SHP77 (cell line): Measurements from ENCODE around the gene TSPAN13.

Experiments used
- DNase-seq, 2 experiments: peaks; one replicate each; lab custom pipeline; 2025; lab: John Stamatoyannopoulos, UW

TSPAN13 gene

GRCh38 chr7:16753102-16753931 lies at the start of gene TSPAN13:
Gene TSPAN13 (plus strand): TSS chr7:16753755. CDS start chr7:16753968, 213 bp downstream.
- peak; percentile 99 for DNase-seq

GRCh38 chr7:16708511-16708910 lies 45.0 kb upstream of the TSPAN13 start:
- DNase-seq = no peak

GRCh38 chr7:16708980-16709379 lies 44.6 kb upstream of the TSPAN13 start:
- no peak for DNase-seq

- no peak for DNase-seq
Observed at GRCh38 chr7:16710651-16711050, 42.9 kb upstream of the TSPAN13 start.

DNA sequence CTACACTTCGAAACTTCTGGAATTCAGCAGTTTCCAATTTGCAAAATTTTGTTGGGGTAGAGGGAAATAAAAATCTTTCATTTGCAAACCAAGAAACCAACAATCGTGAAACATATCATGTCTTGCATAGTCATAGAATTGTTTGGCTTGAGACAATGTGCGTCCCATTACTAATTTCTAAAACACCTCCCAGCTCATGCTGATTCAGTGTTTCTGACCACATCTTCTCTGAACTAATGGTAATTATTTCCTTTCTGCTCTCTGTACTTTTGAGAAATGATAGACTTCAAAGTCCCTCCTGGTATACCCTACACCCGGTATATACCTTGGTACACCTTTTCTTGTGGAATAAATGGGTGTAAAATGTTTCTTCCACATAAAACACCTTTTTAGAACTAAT lies 41.8 kb upstream of the TSPAN13 start:
- no peak for DNase-seq

- DNase-seq = no peak
Observed at GRCh38 chr7:16712916-16713315, 40.6 kb upstream of the TSPAN13 start.

GRCh38 chr7:16715928-16716327 lies 37.6 kb upstream of the TSPAN13 start:
- no peak for DNase-seq

- no peak for DNase-seq
Observed at GRCh38 chr7:16718111-16718656, 35.4 kb upstream of the TSPAN13 start.

- no peak for DNase-seq
Observed at GRCh38 chr7:16719699-16720098, 33.9 kb upstream of the TSPAN13 start.

DNA sequence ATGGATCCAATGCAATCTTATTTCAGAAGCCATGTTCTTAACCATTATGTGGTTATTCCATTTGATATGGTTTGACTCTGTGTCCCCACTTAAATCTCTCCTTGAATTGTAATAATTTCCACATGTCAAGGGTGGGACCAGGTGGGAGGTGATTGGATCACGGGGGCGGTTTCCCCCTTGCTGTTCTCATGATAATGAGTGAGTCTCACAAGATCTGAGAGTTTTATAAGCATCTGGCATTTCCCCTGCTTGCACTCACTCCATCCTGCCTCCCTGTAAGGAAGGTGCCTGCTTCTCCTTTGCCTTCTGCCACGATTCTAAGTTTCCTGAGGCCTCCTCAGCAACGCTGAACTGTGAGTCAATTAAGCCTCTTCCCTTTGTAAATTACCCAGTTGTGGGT lies 32.0 kb upstream of the TSPAN13 start:
- DNase-seq = no peak

DNA sequence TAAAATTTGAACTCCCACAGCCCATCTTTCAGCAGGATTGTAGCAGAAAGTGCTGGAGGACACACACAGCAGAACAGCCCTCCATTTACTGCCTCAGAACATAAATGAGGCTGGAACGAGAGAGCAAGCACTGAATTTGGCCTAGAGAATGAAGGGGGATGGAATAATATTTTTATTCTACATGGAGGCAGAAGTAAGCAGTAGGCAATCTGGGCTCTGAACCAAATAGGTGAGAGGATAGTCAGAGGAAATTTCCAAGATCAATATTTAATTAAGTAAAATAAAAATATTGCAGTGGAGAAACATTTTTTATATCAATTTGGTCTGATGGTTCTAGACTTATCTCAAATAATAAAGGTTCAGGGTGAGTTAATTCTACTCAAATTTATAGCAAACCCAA lies 29.2 kb upstream of the TSPAN13 start:
- no peak for DNase-seq

- DNase-seq = no peak
Observed at GRCh38 chr7:16726189-16726588, 27.4 kb upstream of the TSPAN13 start.

DNA sequence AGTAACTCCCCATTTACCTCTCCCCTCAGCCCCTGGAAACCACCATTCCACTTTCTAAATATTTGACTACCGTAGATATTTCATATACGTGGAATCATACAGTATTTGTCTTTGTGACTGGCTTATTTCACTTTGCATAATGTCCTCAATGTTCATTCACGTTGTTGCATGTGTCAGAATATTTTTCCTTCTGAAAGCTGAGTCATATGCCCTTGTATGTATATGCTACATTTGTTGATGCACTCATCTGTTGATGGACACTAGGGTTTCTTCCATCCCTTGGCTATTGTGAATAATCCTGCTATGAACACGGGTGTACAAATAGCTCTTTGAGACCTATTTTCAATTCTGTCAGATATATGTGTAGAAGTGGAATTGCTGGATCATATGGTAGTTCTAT lies 25.8 kb upstream of the TSPAN13 start:
- DNase-seq = no peak

DNA sequence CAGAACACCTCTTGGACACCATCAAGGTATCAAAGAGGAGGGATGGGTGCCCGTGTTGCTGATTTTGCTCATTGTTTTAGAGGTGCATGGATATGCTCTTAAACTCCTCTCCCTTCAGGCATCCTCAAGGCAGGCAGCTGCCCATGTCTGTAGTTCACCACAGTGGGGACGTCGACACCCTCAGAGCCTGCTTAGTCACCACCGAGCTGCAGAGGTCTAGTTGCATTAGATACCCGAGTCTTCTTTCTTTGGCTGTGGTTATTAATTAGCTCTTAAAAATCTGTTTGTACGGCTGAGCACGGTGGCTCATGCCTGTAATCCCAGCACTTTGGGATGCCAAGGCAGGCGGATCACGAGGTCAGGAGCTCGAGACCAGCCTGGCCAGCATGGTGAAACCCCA lies 24.7 kb upstream of the TSPAN13 start:
- DNase-seq = no peak

GRCh38 chr7:16729541-16729940 lies 24.0 kb upstream of the TSPAN13 start:
- no peak for DNase-seq

DNA sequence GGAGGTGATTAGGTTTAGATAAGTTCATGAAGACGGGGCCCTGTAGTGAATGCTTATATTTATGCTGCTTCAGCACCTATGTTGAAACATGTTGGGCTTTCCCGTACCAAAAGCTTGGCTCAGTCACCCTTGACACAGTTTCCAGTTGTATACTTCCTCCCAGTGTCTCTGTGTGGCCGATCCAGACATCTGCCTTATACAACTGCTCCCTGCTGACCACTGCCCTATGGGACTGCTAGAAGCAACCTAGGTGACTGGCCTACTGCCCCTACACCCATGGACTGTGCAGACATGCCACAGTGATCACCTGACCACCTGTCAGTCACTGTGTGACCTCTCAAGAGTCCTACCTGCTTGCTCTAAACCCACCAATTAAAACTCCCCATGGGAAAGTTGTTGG lies 22.6 kb upstream of the TSPAN13 start:
- DNase-seq = no peak

- no peak for DNase-seq
Observed at GRCh38 chr7:16732828-16733227, 20.7 kb upstream of the TSPAN13 start.

DNA sequence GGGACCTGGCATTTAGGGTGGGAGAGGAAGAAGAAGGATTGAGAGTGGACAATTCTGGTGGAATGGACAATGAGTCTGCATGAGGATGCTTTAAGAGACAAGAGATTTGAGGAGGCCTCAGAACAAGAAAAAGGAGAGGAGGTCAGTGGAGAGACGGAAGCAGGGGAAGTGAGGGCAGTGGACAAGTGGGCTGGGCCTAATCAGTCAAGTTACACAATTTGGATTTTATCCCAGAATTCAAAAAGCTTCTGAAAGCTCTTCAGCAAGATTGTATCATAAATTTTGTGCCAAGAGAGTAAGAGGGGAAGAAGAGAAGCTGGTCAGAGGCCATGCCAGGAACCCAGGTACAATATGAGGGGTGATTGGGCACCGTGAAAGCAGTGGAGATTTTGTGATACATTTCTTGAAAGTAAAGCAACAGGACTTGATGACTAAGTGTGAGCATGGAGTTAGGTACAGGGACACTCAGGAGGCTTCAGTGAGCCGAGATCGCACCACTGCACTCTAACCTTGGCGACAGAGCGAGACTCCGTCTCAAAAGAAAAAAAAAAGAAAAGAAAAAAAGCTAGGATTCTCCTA lies 19.3 kb upstream of the TSPAN13 start:
- DNase-seq = no peak

GRCh38 chr7:16735020-16735419 lies 18.5 kb upstream of the TSPAN13 start:
- no peak for DNase-seq

DNA sequence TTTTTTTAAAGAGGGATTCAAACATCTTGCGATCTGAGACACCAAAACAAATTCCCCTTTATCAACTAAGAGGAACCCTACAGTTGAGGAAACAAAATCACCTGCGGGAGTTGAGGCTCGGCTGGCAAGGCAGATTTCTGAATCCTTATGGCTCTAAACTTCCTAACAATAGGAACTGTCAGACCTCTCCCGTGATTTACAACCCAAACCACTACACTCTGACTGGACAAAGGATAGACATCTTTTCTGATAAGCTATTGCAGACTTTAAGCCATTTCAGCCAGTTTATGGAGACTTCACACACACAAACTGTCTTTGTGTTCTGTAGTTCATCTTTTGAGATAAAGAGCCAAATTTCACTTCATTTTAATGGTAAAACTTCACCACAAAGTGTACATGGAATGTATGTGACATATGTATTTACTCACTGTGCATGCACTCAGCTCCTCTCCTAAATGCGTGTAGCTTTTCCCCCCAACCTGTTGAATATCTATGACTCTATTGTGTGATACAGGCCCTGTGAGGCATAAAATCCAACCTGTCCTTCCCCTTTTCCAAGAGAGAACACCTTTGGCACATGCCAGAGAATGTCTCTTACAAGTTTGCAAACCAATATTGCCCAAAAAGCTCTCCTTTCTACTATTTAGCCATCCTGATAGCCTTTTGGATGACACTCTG lies 15.4 kb upstream of the TSPAN13 start:
- no peak for DNase-seq

DNA sequence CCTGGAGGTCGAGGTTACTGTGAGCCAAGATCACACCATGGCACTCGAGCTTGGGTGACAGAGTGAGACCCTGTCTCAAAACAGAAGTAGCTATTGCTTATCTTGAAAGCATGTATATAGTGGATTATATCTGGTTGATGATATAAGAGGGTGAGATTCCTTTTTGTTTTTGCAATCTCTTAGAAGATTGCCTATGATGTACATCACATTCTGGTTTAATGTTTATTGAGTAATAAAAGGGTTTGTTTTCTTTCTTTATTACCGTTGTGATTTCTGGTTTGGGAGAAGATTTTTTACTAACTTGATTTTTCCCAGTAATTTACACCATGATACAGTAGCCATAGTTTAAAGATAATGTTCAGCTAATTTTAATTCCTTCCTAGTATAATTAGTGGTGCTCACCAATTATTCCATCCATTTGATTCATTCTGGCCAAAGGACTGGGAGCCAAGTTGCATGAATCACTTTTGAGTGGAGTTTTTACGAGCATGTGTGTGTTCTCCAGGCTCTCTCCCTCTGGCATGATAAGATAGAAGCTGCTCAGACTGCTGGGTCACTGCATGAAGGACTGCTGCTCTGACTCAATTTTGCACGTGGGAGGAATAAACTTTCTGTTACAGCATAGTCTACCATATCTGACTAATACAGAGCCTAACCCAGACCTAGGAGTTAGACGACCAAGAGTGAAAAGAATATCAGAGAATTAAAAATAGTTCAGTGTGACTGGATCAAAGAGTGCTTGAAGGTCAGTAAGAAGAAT lies 13.5 kb upstream of the TSPAN13 start:
- DNase-seq = no peak

DNA sequence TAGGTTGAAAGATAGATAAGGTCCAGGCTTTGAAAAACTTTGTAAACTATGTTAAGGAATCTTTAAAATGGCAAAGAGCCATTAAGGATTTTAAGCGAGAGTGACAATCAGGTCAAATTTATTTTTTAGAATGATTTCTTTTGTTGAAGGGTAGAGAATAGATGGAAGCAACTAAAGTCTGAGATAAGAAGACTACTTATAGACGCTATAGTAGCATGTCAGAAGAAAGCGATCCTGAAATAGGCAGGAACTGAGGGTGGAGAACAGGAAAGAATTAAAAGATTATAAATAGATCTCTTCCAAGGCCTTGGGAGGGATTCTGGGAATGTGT lies 13.0 kb upstream of the TSPAN13 start:
- DNase-seq = no peak
